Subcutaneous abdominal adipose tissue (tissue), 5 donors: Measurements from ENCODE around the gene TMEM156.
"Not testable (repeated sequence)": the region's sequence is repeated elsewhere in the genome, so short reads cannot be mapped to it uniquely, and the experiment has no call there.

ENCODE experiments used
- H3K27ac ChIP-seq: one replicate; pipeline ENCODE4 v1.7.0; 2013; ENCODE audit warnings: low read depth, mild to moderate bottlenecking, inconsistent platforms, low read length, moderate library complexity
- H3K27me3 ChIP-seq, 5 donors: one replicate each; pipeline ENCODE4 v1.7.0; 2013; ENCODE audit warnings: low read length in 5 of 5, inconsistent platforms in 1 of 5; ENCODE audit not compliant: control insufficient read depth in 5 of 5, insufficient read depth in 4 of 5
- H3K36me3 ChIP-seq, 5 donors: one replicate each; pipeline ENCODE4 v1.7.0; 2013; ENCODE audit warnings: low read length in 5 of 5; ENCODE audit not compliant: control insufficient read depth in 5 of 5, insufficient read depth in 5 of 5
- H3K4me1 ChIP-seq, 5 donors: one replicate each; pipeline ENCODE4 v1.7.0; 2013; ENCODE audit warnings: low read length in 5 of 5, mild to moderate bottlenecking in 3 of 5, moderate library complexity in 1 of 5; ENCODE audit not compliant: control insufficient read depth in 5 of 5, insufficient read depth in 5 of 5
- H3K4me3 ChIP-seq, 5 donors: one replicate each; pipeline ENCODE4 v1.7.0; 2013; ENCODE audit warnings: low read length in 5 of 5, low read depth in 1 of 5
- H3K9ac ChIP-seq, 5 donors: one replicate each; pipeline ENCODE4 v1.7.0; 2013; ENCODE audit warnings: low read length in 5 of 5, mild to moderate bottlenecking in 4 of 5, moderate library complexity in 3 of 5
- H3K9me3 ChIP-seq, 5 donors: one replicate each; pipeline ENCODE4 v1.7.0; 2013; ENCODE audit warnings: low read length in 5 of 5; ENCODE audit not compliant: control insufficient read depth in 5 of 5
- donor health status: healthy.
- donor health status: healthy.
- donor health status: healthy.
- donor health status: healthy.
- donor health status: healthy.

The TMEM156 gene

DNA sequence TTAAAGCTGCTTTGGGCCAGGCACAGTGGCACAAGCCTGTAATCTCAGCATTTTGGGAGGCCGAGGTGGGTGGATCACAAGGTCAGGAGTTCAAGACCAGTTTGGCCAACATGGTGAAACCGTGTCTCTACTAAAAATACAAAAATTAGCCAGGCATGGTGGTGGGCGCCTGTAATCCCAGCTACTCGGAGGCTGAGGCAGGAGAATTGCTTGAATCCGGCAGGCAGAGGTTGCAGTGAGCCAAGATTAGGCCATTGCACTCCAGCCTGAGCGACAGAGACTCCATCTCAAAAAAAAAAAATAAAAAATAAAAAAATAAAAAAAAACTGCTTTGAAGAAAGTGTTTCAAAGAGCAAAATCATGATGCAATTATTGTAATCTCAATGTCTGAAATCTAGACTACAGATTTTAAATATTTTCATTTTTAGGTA lies 604 bp downstream of the TMEM156 start:
- H3K9me3 ChIP-seq, H3K27me3 ChIP-seq, H3K9ac ChIP-seq, H3K4me3 ChIP-seq, H3K36me3 ChIP-seq: not testable (repeated sequence)
- H3K27ac ChIP-seq: peak overlapping the region; percentile 13
- H3K4me1 ChIP-seq: peaks cover 0 to 20% (median 0%) of the 10 kb centered on the region in 5 donors

DNA sequence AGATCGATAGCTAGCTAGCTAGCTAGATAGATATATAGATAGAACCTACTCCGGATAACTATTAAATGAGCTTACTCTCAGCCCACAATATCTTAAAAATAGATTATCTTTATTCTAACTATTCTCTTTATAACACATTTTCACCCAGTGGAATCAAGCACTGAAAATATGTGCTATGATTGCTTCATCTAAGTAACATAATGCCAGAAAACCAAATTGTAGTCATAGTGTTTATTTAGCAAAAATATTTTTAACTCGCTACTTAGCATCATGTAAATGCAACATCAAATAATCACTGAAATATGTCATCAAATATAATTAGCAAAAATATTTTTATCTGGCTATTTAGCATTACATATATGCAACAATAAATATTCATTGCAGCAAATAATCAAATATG lies 1.5 kb downstream of the TMEM156 start:
- Histone ChIP-seq H3K36me3 (no peaks in the 10 kb centered on the region), H3K4me1 (peaks cover 0 to 22% (median 0%) of the 10 kb centered on the region in 5 donors), H3K27me3 (no peaks in the 10 kb centered on the region), H3K9ac (peak overlapping the region in 1 of 5 donors; percentile 37), H3K4me3 (no peak overlapping the region), H3K27ac (peak overlapping the region; percentile 60), H3K9me3 (no peaks in the 10 kb centered on the region)

- Histone ChIP-seq H3K36me3 (no peaks in the 10 kb centered on the region), H3K4me3 (no peak overlapping the region), H3K27me3 (no peaks in the 10 kb centered on the region), H3K4me1 (peaks cover 0 to 27% (median 0%) of the 10 kb centered on the region in 5 donors), H3K9me3 (no peaks in the 10 kb centered on the region), H3K27ac (peak overlapping the region; percentile 60), H3K9ac (peak overlapping the region in 1 of 5 donors; percentile 37)
Observed at GRCh38 chr4:39029752-39030694, 2.2 kb downstream of the TMEM156 start.

- no peak overlapping the region for H3K27ac ChIP-seq
- no peak overlapping the region for H3K9ac ChIP-seq
- no peak overlapping the region for H3K4me3 ChIP-seq
Observed at GRCh38 chr4:39026096-39026495, 6.1 kb downstream of the TMEM156 start.

GRCh38 chr4:39025552-39026085 lies 6.6 kb downstream of the TMEM156 start:
- no peaks in the 10 kb centered on the region for H3K36me3 ChIP-seq
- peaks cover 0 to 30% (median 3%) of the 10 kb centered on the region in 5 donors for H3K4me1 ChIP-seq
- no peaks in the 10 kb centered on the region for H3K27me3 ChIP-seq
- H3K9ac ChIP-seq: no peak overlapping the region
- no peak overlapping the region for H3K4me3 ChIP-seq
- H3K27ac ChIP-seq: peak overlapping the region; percentile 3
- no peaks in the 10 kb centered on the region for H3K9me3 ChIP-seq

More at GRCh38 chr4:39026096-39026495, 6.1 kb downstream of the TMEM156 start:
- Histone ChIP-seq H3K27me3 (no peaks in the 10 kb centered on the region), H3K9me3 (no peaks in the 10 kb centered on the region), H3K36me3 (no peaks in the 10 kb centered on the region), H3K4me1 (peaks cover 0 to 33% (median 3%) of the 10 kb centered on the region in 5 donors)

DNA sequence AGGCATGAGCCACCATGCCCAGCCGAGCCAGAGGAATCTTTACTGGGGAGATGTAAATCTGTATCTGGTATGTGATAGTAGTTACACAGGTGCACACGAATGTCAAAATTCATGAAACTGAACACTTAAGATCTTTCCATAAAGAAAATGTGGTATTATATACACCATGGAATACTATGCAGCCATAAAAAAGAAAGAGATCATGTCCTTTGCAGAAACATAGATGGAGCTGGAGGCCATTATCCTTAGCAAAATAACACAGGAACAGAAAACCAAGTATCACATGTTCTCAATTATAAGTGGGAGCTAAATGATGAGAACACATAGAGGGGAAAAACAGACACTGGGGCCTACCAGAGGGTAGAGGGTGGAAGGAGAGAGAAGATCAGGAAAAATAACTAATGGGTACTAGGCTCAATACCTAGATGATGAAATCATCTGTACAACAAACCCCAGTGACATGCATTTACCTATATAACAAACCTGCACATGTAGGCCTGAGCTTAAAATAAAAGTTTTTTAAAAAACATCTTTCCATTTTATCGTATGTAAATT lies 7.8 kb downstream of the TMEM156 start:
- no peak overlapping the region for H3K9ac ChIP-seq
- H3K4me1 ChIP-seq: peaks cover 0 to 21% (median 3%) of the 10 kb centered on the region in 5 donors
- no peaks in the 10 kb centered on the region for H3K36me3 ChIP-seq
- no peak overlapping the region for H3K27ac ChIP-seq
- H3K27me3 ChIP-seq: no peaks in the 10 kb centered on the region
- H3K4me3 ChIP-seq: no peak overlapping the region
- no peaks in the 10 kb centered on the region for H3K9me3 ChIP-seq

GRCh38 chr4:39023059-39023458 lies 9.2 kb downstream of the TMEM156 start:
- peaks cover 0 to 21% (median 3%) of the 10 kb centered on the region in 5 donors for H3K4me1 ChIP-seq

GRCh38 chr4:39022241-39022640 lies 10.0 kb downstream of the TMEM156 start:
- Histone ChIP-seq H3K27ac (no peak overlapping the region), H3K9ac (no peak overlapping the region), H3K4me1 (peaks cover 0 to 21% (median 3%) of the 10 kb centered on the region in 5 donors), H3K36me3 (no peaks in the 10 kb centered on the region), H3K9me3 (no peaks in the 10 kb centered on the region), H3K4me3 (peak overlapping the region in 1 of 5 donors; percentile 15), H3K27me3 (no peaks in the 10 kb centered on the region)

More at GRCh38 chr4:39023059-39023458, 9.2 kb downstream of the TMEM156 start:
- no peaks in the 10 kb centered on the region for H3K27me3 ChIP-seq
- H3K36me3 ChIP-seq: no peaks in the 10 kb centered on the region
- H3K9me3 ChIP-seq: no peaks in the 10 kb centered on the region
- no peak overlapping the region for H3K27ac ChIP-seq
- H3K9ac ChIP-seq: no peak overlapping the region
- H3K4me3 ChIP-seq: no peak overlapping the region

DNA sequence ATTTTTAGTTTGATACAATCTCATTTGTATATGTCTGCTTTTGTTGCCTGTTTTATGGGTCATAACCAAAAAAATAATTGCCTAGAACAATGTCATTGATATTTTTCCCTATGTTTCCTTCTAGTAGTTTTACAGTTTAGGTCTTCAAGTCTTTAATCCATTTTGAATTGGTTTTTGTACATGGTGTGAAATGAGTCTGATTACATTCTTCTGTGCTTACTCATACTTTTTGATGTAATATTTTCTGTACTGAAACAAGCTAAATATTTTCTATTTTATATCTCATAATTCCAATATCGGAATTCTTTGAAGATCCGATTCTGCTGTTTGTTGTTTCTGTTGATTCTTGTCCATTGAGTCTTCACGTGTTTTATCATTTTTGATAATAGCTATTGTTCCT lies 10.6 kb downstream of the TMEM156 start:
- H3K9ac ChIP-seq: no peak overlapping the region
- H3K27me3 ChIP-seq: no peaks in the 10 kb centered on the region
- no peak overlapping the region for H3K27ac ChIP-seq
- no peaks in the 10 kb centered on the region for H3K9me3 ChIP-seq
- peaks cover 0 to 21% (median 3%) of the 10 kb centered on the region in 5 donors for H3K4me1 ChIP-seq
- no peak overlapping the region for H3K4me3 ChIP-seq
- no peaks in the 10 kb centered on the region for H3K36me3 ChIP-seq

DNA sequence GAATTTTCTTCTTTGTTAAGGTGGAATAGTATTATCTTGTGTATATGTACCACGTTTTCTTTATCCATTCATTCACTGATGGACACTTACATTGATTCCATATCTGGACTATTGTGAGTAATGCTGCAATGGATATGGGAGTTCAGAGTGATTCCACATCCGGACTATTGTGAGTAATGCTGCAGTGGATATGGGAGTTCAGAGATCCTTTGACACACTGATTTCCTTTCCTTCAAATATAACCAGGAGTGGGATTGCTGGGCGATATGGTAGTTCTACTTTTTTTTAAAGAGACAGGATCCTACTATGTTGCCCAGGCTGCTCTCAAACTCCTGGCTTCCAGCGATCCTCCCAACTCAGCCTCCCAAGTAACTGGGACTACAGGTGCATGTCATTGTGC lies 12.1 kb downstream of the TMEM156 start:
- Histone ChIP-seq H3K27ac (no peak overlapping the region), H3K9me3 (peaks cover 0 to 6% (median 4%) of the 10 kb centered on the region in 5 donors), H3K9ac (no peak overlapping the region), H3K4me1 (peaks cover 0 to 17% (median 3%) of the 10 kb centered on the region in 5 donors), H3K27me3 (no peaks in the 10 kb centered on the region), H3K4me3 (no peak overlapping the region), H3K36me3 (no peaks in the 10 kb centered on the region)
